Activated T-helper 1 cell treated with anti-CD3 and anti-CD28 coated beads, Interleukin-12 subunit alpha, Interleukin-12 subunit beta, Interleukin-2, Interleukin-4 antibody, amounts not matched to agents 30 ng/mL and 10 ng/mL and 1 ng/mL, durations not matched to agents 14 hours and 24 hours and 36 hours (primary cell): ENCODE data around the gene PAQR9. TPM values are rescaled to one million over a fixed set of nuclear protein-coding genes. Genes with fewer than 3 reads are reported as not detected.
A peak's percentile ranks its signal among the peaks of the same experiment; 100 is the strongest.

ENCODE experiments used
- DNase-seq: peaks from one replicate; pipeline ENCODE4 v3.0.0; 2021; ENCODE audit warnings: low spot score
- H3K27ac Mint-ChIP-seq: one replicate; pipeline ENCODE4 v1.8.0; 2021; ENCODE audit warnings: mild to moderate bottlenecking, mixed read lengths
- H3K27me3 Mint-ChIP-seq: one replicate; pipeline ENCODE4 v1.8.0; 2022; ENCODE audit warnings: mild to moderate bottlenecking, moderate library complexity, mixed read lengths; ENCODE audit not compliant: insufficient read depth
- H3K36me3 Mint-ChIP-seq: one replicate; pipeline ENCODE4 v1.8.0; 2021; ENCODE audit warnings: low read depth, mixed read lengths
- H3K4me1 Mint-ChIP-seq: one replicate; pipeline ENCODE4 v1.8.0; 2021; ENCODE audit warnings: low read depth, mixed read lengths
- H3K4me3 Mint-ChIP-seq: one replicate; pipeline ENCODE4 v1.8.0; 2021; ENCODE audit warnings: mild to moderate bottlenecking, moderate library complexity, mixed read lengths
- H3K9me3 Mint-ChIP-seq: one replicate; pipeline ENCODE4 v1.8.0; 2021; ENCODE audit warnings: mixed read lengths
- intact Hi-C: fragments of 100-400 bp; cut with micrococcal nuclease; formaldehyde crosslinking; loops from one replicate; pipeline ENCODE4 v1.15.1; 2024
- total RNA-seq: library from RNA; stranded (reverse); gene quantifications from 2 replicates; pipeline ENCODE4 v1.2.3, GENCODE V29; 2022

The PAQR9 gene
- total RNA-seq, 1 donor from 2014 or later, result not detected

- H3K27ac Mint-ChIP-seq, result no peak overlapping the region
- DNase-seq, result no peak
- intact Hi-C loops, result no loop called here
- H3K27me3 Mint-ChIP-seq, result peaks cover 17% of the 10 kb centered on the region
- no peak overlapping the region for H3K4me3 Mint-ChIP-seq
- H3K9me3 Mint-ChIP-seq, result no peaks in the 10 kb centered on the region
- no peaks in the 10 kb centered on the region for H3K4me1 Mint-ChIP-seq
- H3K36me3 Mint-ChIP-seq, result no peaks in the 10 kb centered on the region
These were observed 13.3 kb upstream of the PAQR9 start for GRCh38 chr3:142976621-142977398.

GRCh38 chr3:142975316-142975995, 12.0 kb upstream of the PAQR9 start:
- no peak for DNase-seq
- Mint-ChIP-seq H3K27ac (no peak overlapping the region), H3K4me3 (no peak overlapping the region), H3K4me1 (no peaks in the 10 kb centered on the region), H3K36me3 (no peaks in the 10 kb centered on the region), H3K9me3 (no peaks in the 10 kb centered on the region), H3K27me3 (peaks cover 24% of the 10 kb centered on the region)
- intact Hi-C loops, result no loop called here

DNA sequence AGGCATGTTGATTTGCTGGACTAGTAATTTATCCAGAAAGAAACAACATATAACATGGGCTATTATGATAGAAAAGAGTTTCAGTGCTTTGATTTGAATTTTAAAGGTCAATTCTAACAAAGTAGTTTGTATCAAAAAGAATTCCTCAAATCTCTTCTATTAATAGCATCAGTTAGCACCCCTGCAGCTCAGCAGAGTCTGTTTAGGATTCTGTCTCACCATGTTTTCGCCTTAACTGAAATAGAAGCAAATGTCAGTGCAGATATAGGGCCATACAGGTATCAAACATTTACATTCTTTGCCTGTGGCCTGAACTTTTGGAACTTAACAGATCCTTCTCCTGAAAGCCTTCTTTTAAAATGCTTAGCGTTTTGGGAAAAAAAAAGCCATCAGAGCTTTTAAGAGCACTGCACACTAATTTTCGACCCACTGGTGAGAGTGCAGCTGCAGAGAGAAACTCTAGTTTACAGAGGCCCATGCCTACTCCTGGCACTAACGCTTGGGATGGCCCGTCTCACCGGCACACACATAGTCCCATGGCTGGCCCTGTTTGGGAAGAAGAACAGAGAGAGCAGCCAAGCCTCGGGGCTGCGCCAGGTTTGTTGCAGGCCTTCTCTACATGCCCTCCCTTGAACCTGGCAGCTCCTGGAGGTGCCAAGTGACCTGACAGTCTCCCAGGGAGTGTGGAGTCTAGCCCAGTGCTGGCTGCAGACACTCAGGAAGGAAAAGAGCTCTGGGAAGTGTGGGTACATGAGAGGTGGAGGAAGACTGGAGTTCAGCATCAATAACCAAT, 9.9 kb upstream of the PAQR9 start:
- no peak for DNase-seq
- Mint-ChIP-seq H3K4me3 (no peak overlapping the region), H3K4me1 (no peaks in the 10 kb centered on the region), H3K36me3 (no peaks in the 10 kb centered on the region), H3K27me3 (peaks cover 26% of the 10 kb centered on the region), H3K9me3 (no peaks in the 10 kb centered on the region), H3K27ac (no peak overlapping the region)
- intact Hi-C loops, result no loop called here

GRCh38 chr3:142972092-142972753, 8.7 kb upstream of the PAQR9 start:
- intact Hi-C loops, result no loop called here
- no peak for DNase-seq
- Mint-ChIP-seq H3K27me3 (peaks cover 26% of the 10 kb centered on the region), H3K4me3 (no peak overlapping the region), H3K9me3 (no peaks in the 10 kb centered on the region), H3K4me1 (no peaks in the 10 kb centered on the region), H3K27ac (no peak overlapping the region), H3K36me3 (no peaks in the 10 kb centered on the region)

- no peaks in the 10 kb centered on the region for H3K9me3 Mint-ChIP-seq
- no peak overlapping the region for H3K27ac Mint-ChIP-seq
- H3K4me1 Mint-ChIP-seq, result no peaks in the 10 kb centered on the region
- DNase-seq, result no peak
- intact Hi-C loops, result no loop called here
- H3K27me3 Mint-ChIP-seq, result peaks cover 30% of the 10 kb centered on the region
- no peak overlapping the region for H3K4me3 Mint-ChIP-seq
- H3K36me3 Mint-ChIP-seq, result no peaks in the 10 kb centered on the region
These were observed 8.0 kb upstream of the PAQR9 start for GRCh38 chr3:142971431-142971830.

DNA sequence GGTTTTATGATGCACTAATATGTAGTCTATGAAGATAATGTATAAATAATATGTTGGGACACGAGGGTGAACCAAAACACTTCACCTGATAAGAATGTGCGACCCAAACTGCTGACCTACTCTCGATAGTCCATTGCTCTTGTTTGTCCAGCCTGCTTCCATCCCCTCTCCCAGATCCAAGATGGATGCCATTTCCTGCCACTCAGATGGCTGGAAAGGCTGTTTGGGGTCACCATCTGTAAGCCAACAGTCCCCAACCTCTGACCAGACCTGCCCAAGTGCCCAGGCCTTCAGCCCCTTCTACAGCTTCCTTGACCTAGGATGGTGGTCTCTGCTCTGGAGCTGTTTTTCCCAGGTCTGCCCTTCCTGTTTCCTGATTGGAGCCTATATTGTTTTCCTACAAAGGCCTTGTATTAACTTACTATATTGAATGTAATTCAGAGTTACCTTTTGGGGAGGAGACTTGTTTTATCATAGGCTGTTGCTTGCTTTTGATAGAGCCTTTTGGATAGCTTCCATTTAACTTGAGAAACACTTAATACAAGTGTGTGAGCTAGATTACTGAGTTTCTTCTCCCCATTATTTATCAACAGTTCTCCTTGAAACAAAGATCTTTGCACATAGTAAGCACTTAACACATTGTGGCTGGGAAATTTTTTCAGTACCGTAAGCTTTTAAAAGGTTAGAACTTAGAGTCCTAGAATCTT, 5.0 kb upstream of the PAQR9 start:
- intact Hi-C loops, result no loop called here
- no peak overlapping the region for H3K4me3 Mint-ChIP-seq
- no peaks in the 10 kb centered on the region for H3K36me3 Mint-ChIP-seq
- H3K27me3 Mint-ChIP-seq, result peaks cover 45% of the 10 kb centered on the region
- no peak overlapping the region for H3K27ac Mint-ChIP-seq
- H3K9me3 Mint-ChIP-seq, result no peaks in the 10 kb centered on the region
- H3K4me1 Mint-ChIP-seq, result no peaks in the 10 kb centered on the region
- no peak for DNase-seq

- intact Hi-C loops, result no loop called here
- peaks cover 5% of the 10 kb centered on the region for H3K4me1 Mint-ChIP-seq
- no peak overlapping the region for H3K27ac Mint-ChIP-seq
- no peak for DNase-seq
- no peaks in the 10 kb centered on the region for H3K9me3 Mint-ChIP-seq
- no peak overlapping the region for H3K4me3 Mint-ChIP-seq
- H3K36me3 Mint-ChIP-seq, result no peaks in the 10 kb centered on the region
- peaks cover 52% of the 10 kb centered on the region for H3K27me3 Mint-ChIP-seq
These were observed 3.3 kb upstream of the PAQR9 start for GRCh38 chr3:142966808-142967207.

DNA sequence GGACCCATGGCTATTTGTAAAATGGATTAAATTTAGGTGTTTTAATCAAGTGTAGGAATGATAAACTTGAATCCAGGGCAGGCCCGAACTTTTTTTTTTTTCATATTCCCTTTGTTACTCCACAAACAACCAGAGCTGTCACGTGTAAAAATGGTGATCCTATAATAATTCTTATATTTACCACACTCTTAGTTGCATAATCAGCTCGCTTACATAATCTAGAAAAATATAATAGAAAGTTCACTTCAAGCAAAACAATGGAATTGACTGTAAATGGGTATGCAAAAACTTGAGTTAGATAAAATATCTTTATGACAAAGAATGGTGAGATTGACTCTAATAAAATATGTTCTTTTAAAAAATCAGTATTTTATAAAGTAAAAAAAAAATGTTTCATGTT, 2.1 kb upstream of the PAQR9 start:
- Mint-ChIP-seq H3K27me3 (peaks cover 56% of the 10 kb centered on the region), H3K27ac (no peak overlapping the region), H3K4me1 (peaks cover 5% of the 10 kb centered on the region), H3K4me3 (no peak overlapping the region), H3K9me3 (no peaks in the 10 kb centered on the region), H3K36me3 (no peaks in the 10 kb centered on the region)
- DNase-seq, result no peak
- intact Hi-C loops, result no loop called here

DNA sequence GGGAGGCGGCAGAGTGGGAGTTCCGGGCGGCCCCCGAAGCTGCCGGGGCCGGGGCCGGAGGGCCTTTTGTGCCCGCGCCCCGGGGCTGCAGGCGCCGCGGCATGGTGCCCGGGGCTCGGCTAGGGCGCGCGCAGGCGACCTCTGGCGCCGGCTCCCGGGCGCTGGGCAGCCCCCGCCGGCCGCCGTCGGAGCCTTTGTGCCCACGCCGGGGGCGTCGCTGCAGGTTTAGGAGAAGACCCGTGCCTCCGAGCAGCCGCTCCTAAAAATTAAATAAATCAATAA, 299 bp downstream of the PAQR9 start:
- Mint-ChIP-seq H3K36me3 (no peaks in the 10 kb centered on the region), H3K4me3 (peak overlapping the region; percentile 79), H3K4me1 (peaks cover 5% of the 10 kb centered on the region), H3K27ac (no peak overlapping the region), H3K9me3 (no peaks in the 10 kb centered on the region), H3K27me3 (peaks cover 66% of the 10 kb centered on the region)
- no peak for DNase-seq
- intact Hi-C loops, result no loop called here

GRCh38 chr3:142962520-142963233, 797 bp downstream of the PAQR9 start:
- H3K27ac Mint-ChIP-seq, result peak overlapping the region; percentile 50
- peak overlapping the region; percentile 79 for H3K4me3 Mint-ChIP-seq
- no peak for DNase-seq
- H3K9me3 Mint-ChIP-seq, result no peaks in the 10 kb centered on the region
- intact Hi-C loops, result no loop called here
- no peaks in the 10 kb centered on the region for H3K36me3 Mint-ChIP-seq
- peaks cover 68% of the 10 kb centered on the region for H3K27me3 Mint-ChIP-seq
- H3K4me1 Mint-ChIP-seq, result peaks cover 5% of the 10 kb centered on the region

- DNase-seq, result no peak
- Mint-ChIP-seq H3K4me3 (peak overlapping the region; percentile 79), H3K27ac (no peak overlapping the region), H3K27me3 (peaks cover 73% of the 10 kb centered on the region), H3K36me3 (no peaks in the 10 kb centered on the region), H3K4me1 (peaks cover 5% of the 10 kb centered on the region), H3K9me3 (no peaks in the 10 kb centered on the region)
- intact Hi-C loops, result no loop called here
These were observed 1.3 kb downstream of the PAQR9 start for GRCh38 chr3:142962175-142962519.

- peaks cover 71% of the 10 kb centered on the region for H3K27me3 Mint-ChIP-seq
- H3K4me3 Mint-ChIP-seq, result peak overlapping the region; percentile 79
- H3K4me1 Mint-ChIP-seq, result peaks cover 5% of the 10 kb centered on the region
- H3K27ac Mint-ChIP-seq, result no peak overlapping the region
- no peaks in the 10 kb centered on the region for H3K36me3 Mint-ChIP-seq
- intact Hi-C loops, result no loop called here
- DNase-seq, result no peak
- no peaks in the 10 kb centered on the region for H3K9me3 Mint-ChIP-seq
These were observed 1.9 kb downstream of the PAQR9 start for GRCh38 chr3:142961539-142961938.
